ENCODE measurements around the gene FNDC3A.

GRCh38 chr13:48946163-48946562 lies 29.5 kb upstream of the FNDC3A start:
- TF ChIP-seq, protein P1, sequence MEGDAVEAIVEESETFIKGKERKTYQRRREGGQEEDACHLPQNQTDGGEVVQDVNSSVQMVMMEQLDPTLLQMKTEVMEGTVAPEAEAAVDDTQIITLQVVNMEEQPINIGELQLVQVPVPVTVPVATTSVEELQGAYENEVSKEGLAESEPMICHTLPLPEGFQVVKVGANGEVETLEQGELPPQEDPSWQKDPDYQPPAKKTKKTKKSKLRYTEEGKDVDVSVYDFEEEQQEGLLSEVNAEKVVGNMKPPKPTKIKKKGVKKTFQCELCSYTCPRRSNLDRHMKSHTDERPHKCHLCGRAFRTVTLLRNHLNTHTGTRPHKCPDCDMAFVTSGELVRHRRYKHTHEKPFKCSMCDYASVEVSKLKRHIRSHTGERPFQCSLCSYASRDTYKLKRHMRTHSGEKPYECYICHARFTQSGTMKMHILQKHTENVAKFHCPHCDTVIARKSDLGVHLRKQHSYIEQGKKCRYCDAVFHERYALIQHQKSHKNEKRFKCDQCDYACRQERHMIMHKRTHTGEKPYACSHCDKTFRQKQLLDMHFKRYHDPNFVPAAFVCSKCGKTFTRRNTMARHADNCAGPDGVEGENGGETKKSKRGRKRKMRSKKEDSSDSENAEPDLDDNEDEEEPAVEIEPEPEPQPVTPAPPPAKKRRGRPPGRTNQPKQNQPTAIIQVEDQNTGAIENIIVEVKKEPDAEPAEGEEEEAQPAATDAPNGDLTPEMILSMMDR (IDR thresholded peaks at IDR 0.05): no peak
- TF ChIP-seq POLR2A (IDR thresholded peaks at IDR 0.05; ENCODE audit: low read depth): no peak

Data from esophagus muscularis mucosa (tissue), 3 donors.